Renal cortical epithelial cell (primary cell): Measurements from ENCODE around the gene SNX27. TPM values are rescaled to one million over a fixed set of nuclear protein-coding genes. Genes with fewer than 3 reads are reported as not detected.

Experiments
- DNase-seq: peaks from one replicate; pipeline ENCODE4 v3.0.0-alpha.2; 2011; ENCODE audit warnings: low read depth
- total RNA-seq: library from RNA; depleted of rRNA; stranded (reverse); fragments of >200 nt; gene quantifications from 2 replicates; pipeline ENCODE4 v1.2.3, GENCODE V29; 2014

SNX27 gene
- total RNA-seq, 1 donor from 2014 or later = 70.1 TPM

DNA sequence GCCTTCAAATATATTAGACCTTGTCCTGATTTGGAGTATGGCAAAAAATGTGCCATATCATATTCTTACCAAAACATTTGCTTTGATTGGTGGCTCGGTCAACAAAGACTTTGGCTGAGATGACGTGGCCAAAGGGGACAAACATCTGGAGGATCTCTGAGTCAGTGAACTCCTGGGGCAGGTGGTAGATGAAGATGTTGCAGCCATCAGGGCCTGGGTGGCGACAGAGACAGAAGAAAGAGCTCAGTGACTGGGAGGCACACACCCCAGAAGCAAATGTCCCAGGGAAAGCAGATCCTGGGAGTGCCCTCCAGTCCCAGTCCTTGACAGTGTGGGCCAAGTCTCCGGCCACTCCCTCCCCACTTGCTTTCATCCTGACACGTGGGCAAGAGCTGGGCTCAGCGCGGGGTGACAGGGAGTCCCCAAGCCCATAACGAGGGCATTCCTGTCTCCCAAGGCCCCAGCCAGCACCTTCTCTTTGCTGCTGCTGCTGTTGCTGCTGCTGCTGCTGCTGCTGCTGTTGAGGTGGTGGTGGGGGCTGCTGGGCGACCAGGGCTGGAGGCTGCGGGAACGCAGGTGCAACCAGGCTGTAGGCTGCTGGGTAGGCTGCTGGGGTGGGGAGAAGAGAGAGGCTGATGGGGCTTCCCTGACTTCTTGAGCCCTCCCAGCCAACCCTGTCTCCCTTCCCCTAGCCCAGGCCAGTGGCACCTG, 94.1 kb downstream of the SNX27 start:
- no peak for DNase-seq

DNA sequence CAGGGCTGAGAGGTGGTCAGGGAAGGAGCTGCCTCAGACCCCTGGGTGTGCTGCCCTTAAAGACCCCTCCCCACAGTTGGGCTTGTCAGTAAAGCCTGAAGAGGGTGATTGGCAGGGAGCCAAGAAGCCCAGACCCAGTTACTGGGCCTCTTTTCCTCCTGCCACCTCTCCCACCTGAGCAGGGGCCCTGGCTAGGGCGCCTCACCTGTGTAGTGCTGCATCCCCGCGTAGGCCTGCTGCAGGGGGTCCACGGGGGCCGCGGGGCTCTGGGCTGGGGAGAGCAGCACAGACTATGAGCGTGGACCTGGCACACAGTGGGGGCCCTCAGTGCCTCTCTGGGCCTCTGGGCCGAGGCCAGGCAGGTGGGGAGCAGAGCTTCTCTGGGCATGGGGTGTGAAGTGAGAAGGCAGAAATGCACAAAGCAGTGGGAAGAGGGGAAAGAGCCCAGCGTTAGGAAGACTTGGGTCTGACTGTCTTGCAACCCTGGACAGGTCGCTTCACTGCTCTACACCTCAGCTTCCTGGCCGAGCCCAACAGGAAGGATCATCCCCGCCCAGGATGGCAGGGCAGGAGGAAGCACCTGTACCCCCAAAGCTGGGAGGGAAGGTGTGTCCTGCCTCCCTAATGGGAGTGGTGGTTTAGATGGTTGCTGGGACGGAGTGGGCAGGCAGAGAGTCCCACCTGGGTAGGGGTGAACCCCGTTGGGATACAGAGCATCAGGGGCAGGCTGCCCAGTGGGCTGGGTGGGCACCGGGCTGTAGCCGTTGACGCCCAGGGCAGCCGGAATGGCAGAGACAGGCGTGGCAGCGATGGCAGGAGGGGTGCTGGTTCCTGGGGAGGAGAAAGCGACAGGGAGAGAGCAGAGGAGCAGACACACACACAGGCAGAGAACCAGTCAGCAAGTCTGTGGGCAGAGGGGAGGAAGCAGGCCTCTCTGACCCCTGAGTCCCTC, 94.9 kb downstream of the SNX27 start:
- no peak for DNase-seq

DNA sequence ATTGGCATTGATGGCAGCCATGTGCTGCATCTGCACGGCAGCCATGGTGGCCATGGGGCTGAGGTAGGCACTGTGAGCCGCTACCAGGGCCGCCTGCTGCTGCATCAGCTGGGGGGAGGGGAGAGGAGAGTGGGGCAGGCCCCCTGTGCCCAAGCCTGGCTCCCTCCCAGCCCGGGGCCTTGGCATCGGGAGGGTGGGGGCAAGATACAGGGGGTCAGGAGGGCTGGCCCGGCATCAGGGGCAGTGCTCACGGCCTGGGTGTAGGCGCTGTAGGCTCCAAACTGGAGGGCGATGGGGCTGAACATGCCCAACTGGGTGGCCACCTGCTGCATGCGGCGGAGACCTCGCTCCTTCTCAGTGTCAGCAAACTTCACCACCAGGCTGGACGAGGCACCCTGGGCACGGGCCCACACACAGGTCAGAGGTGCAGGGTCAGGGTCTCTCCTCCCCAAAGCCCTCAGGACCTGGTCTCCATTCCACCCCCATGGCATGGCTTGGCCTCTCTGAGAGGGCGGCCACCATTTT, 95.8 kb downstream of the SNX27 start:
- no peak for DNase-seq

DNA sequence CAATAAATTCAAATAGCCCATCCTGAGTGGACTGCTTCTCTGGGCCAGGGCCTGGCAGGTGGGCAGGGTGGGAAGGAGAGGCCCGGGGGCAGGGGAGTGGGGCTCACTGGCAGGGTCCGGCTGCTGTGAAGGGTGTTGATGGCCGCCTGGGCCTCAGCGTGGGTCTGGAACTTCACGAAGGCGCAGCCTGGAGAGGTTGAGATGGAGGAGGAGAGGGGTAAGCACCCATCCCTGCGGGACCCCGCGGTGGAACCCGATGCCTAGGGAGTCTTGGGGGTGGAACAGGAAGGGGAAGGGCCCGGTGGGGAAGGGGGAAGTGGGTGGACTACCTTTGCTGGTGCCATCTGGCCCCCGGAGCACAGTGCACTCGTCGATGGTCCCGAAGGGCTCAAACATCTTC, 97.0 kb downstream of the SNX27 start:
- DNase-seq = no peak

DNA sequence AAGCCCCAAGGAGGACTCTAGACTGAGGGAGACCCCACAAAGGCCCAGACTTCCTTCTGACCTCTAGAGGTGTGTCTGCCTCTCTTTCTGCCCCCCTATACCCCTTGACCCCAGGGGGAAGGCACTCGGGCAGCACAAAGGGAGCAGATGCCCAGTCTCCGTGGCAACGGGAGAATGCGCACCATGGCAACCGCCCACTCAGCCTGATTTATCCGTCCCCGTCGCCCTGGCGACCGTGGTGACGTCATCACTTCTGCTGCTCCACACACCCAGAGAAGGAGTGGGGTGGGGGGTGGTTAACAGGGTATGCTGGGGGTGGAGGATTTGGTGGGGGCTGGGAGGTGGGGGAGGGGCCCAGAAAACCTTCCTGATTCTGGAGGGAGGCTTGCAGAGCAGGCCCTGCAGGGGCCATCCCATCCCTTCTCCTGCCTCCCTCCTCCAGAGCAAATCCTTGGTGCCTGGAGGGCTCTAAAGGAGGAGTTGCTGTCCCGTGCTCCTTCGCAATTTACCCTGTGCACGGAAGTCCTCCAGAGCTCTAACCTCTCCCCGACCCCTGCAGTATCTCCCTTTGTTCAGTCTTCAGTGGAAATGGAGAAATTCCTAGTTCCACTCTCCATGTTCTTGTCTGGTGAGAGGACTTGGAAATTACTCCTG, 98.5 kb downstream of the SNX27 start:
- no peak for DNase-seq

DNA sequence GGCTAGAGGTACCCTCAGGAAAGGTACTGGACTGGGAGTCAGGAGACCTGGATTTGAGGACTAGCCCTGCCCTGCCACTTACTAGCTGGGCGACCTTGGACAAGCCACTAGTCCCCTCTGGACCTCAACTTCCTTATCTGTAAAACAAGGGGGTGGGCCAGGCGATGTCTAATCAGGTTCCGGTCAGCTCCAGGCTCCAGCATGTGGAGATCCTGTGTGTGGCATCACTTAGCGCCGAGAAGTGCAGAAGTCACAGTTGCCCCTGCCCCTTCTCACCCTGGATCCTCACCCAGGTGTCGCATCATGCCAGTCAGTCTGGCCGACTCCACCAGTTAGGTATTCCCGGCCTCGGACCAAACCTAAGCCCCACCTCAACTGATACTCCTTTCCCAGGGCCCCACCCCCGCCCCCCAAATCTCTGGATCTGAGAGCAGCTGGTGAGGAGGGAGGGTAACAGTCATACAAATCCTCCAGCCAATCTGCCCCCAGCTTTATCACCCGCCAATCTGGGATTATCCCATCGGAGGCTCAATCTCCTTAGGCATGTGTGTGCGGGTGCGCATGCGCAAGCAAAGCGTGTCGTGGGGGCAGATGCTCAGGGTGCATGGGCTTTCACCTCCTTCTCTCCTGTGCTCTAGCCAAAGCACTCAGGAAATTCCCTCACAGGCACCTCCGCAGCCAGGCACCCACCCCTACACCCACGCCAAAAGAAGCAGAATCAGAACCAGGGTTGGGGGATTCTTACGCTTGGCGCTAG, 99.4 kb downstream of the SNX27 start:
- no peak for DNase-seq

DNA sequence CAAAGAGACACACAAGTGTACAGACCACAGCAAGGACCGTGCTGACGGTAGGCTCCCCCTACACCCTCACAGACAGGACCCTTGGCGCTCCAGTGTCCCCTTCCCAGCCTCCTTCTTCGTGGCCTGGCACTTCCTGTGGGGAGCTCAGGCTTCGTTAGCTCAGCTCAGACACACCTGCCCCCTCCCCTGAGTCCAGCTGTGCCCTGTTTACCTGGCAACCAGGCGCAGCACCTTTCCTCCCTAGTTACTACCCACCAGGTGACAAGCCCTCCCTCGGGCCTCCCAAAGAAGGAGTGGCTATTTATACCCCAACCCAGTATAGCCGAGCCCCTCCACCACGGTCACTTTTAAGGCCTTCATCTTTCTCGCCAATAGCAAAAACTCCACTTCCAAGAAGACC, 100.1 kb downstream of the SNX27 start:
- no peak for DNase-seq

DNA sequence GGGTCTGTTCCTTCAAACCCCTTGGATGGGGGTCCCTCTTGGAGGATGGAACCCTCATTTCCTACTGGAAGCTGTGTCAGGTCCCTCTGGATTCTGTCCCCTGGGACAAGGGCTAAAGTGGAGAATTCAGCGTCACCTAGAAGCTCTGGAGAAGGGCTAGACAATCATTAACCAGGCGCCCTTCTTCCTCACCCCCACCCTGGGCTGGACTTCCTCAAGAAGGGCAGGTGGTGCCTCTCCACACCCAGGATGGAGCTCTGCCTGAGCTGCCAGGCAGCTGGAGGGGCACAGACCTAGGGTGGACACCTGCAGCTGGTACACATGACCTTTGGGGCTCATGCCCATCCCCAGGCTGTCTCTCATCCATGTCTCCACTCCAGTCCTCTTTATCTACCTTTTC, 101.2 kb downstream of the SNX27 start:
- peak; percentile 40 for DNase-seq

DNA sequence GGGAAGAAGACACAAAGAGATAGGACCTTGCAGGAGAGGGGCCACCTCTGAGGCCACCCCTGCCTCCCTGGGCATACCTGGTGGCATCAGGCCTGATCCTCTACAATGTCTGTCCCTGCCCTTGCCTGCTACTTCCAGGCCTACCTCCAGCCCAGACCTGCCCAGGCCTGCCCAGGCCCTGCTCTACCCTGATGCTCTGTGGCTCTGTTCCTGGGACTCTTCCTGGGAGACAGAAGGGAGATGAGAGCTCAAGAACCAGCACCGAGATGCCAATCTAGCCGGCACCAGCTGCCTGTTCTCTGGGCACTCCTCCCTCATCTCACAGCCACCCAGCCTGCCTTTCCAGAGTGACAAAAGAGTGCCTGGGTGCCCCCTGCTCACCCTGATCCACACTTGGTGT, 102.0 kb downstream of the SNX27 start:
- no peak for DNase-seq

DNA sequence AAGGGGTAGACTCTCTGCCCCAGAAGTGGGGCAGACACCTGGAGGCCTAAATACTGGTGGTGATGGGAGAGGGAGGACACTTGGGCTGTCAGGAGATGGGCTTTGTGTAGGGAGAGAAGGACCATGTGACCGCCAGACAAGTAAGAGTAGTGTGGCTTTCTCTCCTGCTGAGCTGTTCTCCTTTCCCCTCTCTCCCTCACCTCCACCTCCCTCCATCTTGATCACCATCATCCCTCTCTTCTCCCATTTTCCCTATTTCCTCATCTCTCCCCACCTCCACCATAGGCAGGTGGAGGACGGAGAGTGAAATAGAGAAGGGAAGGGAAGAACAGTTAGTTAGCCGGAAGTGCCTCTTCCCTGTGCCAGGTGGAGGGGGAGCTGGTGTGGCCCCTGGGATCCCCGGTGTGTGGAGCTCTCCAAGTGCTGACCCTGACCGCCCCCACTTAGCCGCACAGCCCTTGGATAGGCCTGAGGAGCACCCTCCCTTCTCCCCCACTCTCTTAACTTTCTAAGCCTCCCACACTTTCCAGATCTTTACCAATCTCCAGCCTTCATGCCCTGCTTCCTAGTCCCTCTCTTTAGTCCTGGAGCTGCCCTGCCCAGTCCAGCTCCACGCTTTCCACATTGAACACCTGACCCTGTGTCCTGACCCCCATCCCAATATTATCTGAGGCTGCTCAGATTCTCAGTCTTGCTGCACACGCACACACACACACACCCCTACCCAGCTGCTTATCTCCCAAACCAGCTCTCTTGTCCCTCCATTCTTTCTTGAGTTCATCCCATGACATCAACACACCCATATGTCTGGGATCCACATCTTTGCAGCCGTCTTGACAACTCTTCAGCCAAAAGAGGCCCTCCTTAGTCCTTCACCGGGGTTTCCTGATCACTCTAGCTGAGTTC, 103.2 kb downstream of the SNX27 start:
- DNase-seq = no peak

DNA sequence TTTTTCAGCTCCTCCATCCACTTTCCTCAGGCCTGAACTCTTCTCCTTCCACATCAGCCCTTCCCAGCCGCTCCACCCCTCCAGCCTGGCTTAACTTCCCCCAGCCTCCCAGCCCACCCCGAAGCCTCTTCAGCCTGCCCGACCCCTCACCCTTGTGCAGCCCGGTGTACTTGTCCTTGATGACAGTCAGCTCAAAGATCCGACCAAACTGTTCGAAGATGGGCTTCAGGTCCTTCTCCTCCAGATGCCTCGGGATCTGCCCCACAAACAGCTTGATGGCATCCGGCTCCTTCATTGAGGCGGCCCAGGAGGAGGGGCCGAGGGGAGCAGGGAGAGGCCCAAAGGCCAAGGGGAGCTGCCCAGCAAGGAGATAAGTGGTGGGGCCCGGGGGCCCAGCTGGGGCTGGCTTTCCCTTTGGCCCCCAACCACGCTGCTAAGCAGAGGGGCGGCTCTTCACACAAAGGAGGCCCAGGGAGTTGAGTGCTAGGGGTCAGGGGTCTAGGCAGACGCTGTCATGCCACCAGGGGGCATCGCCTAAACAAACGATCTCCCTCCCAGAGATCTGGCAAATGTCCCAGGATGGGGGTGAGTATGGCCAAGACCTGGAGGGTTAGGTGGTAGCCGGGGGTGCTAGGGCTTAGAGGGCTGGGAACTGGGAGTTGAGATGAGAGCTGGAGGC, 104.0 kb downstream of the SNX27 start:
- DNase-seq = no peak

DNA sequence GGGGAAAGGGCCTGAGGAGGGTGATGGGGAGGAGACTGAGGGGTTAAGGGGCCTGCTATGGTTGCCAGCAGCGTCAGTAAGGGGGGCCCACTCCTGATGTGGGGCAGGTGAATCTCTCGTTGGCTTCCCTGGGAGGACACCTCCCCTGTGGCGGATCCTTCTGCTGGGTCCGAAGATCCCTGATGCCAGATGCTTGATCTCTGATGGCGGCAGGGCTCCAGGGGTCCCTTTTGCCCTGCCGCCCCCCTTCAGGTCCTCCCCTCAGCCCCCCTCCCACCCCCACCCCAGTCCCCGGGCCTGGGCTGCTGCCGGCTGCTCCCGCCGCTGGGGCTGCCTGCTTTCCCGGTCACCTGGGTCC, 104.5 kb downstream of the SNX27 start:
- no peak for DNase-seq

DNA sequence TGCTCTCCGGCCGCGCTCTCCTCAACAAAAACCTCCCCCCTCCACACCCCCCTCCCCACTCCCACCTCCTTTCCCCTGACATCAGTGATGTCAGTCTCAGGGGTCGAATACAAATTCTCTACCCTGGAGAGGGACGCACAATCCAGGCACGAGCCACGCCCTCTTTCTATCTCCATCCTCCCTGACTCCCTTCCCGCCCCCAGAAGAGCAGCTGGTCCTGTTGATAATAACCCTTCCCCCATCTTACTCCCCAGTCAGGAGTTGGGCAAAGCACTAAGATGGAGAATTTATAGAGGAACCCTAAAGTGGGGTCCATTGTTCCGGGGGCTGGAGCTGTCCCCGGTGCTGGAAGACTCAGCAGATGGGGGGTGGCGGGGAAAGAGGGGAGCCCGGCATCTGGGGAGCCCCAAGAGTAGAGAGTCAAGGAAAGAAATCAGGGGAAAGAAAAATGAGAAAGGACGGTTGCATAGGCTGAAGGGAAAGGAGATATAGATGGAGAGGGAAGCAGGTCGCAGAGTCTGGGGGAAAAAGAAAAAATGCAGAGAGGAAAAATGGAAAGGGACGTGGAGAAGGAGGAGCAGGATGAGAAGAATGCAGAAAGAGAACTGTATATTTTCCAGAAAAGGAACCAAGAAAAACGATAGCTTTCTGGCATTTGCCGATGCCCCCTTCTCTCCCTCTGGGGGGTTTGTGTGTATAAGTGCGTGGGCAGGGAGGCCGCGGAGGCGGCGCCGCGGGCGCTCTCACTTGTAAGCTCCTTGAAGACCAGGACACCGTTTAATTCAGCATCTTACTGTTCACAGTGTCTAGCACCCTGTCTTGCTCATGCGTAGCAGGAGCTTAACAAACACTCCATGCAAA, 105.2 kb downstream of the SNX27 start, which contains the start of gene CELF3:
Gene CELF3, minus strand, starts transcription at position 33 of the 861 bp plus-strand sequence. CDS start 783 bp downstream, outside the sequence.
- no peak for DNase-seq

DNA sequence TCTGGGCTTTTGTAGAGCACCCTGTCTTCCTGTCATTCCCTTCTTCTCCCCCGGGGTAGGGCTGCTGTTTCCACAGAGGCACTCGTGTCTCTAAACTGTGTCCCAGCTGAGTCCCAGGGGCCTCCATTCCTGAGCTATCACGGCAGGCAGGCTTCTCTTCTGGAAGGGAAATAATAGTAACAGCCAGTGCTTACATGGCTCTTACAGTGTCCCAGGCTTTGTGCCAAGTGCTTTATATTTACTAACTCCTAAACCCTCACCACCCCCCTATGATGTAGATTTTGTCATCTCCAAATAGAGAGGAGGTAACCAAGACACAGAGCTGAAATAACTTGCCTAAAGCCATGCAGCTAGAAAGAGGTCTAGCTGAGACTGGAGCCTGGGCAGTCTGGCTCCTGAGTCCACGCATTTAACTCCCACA, 106.2 kb downstream of the SNX27 start:
- DNase-seq = peak; percentile 41

DNA sequence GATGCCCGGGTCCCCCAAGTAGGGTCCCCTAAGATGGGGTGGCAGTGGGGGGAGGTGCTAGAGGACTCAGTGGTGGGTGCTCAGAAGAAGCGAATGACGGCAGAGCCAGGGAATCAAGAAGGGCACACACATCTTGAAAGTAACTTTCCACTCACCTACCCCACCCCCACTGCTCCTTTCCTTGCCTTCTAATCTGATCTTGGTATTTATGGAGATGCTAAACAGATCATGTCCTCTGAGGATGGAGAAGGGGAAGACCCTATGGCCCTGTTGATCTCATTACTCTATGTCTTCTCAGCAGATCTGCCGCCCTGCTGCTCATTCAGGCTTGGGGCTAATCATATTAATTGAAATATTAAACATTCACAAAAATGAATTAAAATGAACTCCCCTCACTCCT, 106.8 kb downstream of the SNX27 start:
- no peak for DNase-seq

DNA sequence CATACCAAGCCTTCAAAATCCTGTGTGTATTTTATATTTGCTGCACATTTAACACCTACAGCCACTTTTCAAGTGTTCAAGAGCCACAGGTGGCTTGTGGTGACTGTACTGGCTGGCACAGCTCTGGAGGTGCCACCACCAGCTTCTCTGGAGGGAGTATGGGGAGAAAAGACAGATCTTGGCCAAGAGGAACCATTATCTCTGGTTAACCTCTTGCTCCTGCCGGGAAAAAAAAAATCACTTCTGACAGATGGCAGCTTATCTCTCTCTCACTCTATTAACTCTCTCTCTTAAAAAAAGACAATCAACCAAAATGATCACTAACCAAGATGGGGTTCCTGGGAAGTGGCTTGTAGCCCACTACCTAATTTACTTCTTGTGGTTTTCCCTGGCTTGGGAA, 108.3 kb downstream of the SNX27 start:
- no peak for DNase-seq

DNA sequence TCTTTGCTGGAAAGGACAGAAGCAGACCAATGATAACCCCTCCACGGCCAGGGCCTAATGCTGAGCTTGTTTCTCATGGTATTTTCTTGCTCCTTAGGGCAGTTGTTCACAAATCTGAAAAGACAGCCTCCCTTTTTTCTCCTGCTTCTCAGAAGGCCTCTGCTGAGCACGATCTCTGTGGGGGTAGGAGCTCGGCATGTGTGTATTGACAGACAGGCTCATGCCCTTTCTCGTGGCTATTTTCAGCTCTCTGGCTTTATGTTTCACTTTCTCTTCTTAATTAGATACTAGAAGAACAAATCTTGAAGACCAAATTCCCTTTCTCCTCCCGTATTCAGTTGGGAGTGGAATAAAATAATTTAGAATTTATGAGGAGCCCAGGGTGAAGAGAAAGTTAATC, 108.7 kb downstream of the SNX27 start:
- DNase-seq = peak; percentile 14

DNA sequence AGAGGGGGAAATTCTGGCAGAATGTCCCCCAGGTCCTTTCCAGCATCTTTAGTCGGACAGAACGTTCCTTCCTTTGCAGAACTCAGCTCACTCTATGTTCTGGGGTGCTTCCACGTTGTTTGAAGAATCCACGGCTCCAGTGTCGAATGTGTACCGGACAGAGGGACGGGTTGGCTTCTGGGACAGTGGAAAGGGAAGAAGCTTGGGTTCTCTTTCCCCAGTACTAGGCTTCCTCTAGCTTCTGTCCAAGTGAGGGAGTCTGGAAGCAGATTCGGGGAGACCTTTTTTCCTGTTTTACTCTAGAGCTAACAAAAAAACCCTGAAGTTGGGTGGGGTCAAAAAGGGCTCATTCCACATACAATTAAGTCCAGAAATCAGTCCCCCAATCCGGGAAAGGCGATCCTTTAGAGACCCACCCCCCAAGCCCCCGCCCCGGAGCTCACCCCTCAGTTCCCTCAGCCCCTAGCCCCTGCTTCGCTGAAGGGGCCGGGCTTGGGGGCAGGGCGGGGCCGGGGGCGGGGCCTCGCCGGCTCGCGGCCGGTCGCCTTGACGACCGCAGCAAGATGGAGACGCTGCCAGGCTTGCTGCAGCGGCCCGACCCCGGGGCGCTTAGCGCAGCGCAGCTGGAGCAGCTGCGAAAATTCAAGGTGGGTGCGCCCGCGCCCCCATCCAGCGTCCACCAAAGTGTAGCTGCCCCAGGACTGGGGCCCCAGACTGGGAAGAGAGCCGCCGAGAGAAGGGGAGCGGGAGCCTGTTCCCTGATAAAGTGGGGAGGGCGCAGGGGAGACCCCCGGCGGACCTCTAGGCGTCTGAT, 109.3 kb downstream of the SNX27 start, which contains the start of gene RIIAD1:
Gene RIIAD1, plus strand, starts transcription at position 549 of the 814 bp plus-strand sequence. Its CDS starts 15 bp downstream, at position 564.
- DNase-seq = no peak
